ENCODE data around the gene TIMELESS. TPM values are rescaled to one million over a fixed set of nuclear protein-coding genes. Genes with fewer than 3 reads are reported as not detected.

The TIMELESS gene
- polyA plus RNA-seq, 1 donor (not counting 4 experiments of a cell fraction or from before 2014, with no cell fraction given) = 3.5 TPM

DNA sequence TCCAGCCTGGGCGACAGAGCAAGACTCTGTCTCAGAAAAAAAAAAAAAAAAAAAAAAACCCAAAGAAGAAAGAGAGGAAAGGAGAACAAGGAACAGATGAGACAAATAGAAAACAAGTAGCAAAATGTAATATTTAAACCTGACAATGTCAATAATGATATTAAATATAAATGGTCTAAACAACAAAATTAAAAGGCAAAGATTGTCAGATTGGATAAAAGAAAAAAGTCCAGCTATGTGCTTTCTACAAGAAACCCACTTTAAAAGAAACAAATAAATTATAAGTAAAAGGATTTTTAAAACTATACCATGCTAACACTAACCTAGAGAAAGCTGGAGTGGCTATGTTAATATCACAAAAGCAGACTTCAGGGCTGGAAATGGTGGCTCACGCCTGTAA is 56.9 kb downstream of the TIMELESS start:
- FAIRE-seq = no peak
- H3K27ac ChIP-seq (ENCODE audit: control insufficient read depth, insufficient read depth, low read length) = no peak overlapping the region
- H3K79me2 ChIP-seq (ENCODE audit: control insufficient read depth, insufficient read depth, low read length) = no peaks in the 10 kb centered on the region
- no peak overlapping the region for H2AFZ ChIP-seq (ENCODE audit: control insufficient read depth, low read length)
- H3K4me2 ChIP-seq (ENCODE audit: control insufficient read depth, extremely low read depth, insufficient read depth, low read depth, low read length) = no peak overlapping the region
- H3K9me3 ChIP-seq (ENCODE audit: control insufficient read depth, low read depth, low read length) = no peaks in the 10 kb centered on the region
- H3K36me3 ChIP-seq (ENCODE audit: control insufficient read depth in 2 of 2, extremely low read depth in 1 of 2, insufficient read depth in 2 of 2, low read length in 2 of 2) = no peaks in the 10 kb centered on the region
- H3K4me1 ChIP-seq (ENCODE audit: control insufficient read depth, extremely low read depth, insufficient read depth, low read length) = no peaks in the 10 kb centered on the region
- DNase-seq (ENCODE audit: low read depth, low spot score) = no peak
- no peak overlapping the region for H3K9ac ChIP-seq (ENCODE audit: control insufficient read depth, extremely low read depth, insufficient read depth, low read length)
- H3K4me3 ChIP-seq (ENCODE audit: control insufficient read depth in 2 of 3, extremely low read depth in 1 of 3, insufficient read depth in 2 of 3, low read depth in 1 of 3, low read length in 3 of 3) = no peak overlapping the region
- TF ChIP-seq, protein P1, sequence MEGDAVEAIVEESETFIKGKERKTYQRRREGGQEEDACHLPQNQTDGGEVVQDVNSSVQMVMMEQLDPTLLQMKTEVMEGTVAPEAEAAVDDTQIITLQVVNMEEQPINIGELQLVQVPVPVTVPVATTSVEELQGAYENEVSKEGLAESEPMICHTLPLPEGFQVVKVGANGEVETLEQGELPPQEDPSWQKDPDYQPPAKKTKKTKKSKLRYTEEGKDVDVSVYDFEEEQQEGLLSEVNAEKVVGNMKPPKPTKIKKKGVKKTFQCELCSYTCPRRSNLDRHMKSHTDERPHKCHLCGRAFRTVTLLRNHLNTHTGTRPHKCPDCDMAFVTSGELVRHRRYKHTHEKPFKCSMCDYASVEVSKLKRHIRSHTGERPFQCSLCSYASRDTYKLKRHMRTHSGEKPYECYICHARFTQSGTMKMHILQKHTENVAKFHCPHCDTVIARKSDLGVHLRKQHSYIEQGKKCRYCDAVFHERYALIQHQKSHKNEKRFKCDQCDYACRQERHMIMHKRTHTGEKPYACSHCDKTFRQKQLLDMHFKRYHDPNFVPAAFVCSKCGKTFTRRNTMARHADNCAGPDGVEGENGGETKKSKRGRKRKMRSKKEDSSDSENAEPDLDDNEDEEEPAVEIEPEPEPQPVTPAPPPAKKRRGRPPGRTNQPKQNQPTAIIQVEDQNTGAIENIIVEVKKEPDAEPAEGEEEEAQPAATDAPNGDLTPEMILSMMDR (optimal IDR thresholded peaks at IDR 0.05 in 1 of 3, IDR thresholded peaks at IDR 0.05 in 1 of 3, conservative IDR thresholded peaks at IDR 0.05 in 1 of 3; ENCODE audit: extremely low read depth in 1 of 3, insufficient read depth in 2 of 3, low read length in 3 of 3) = no peak
- no peak for TF ChIP-seq EZH2 (IDR thresholded peaks at IDR 0.05; ENCODE audit: low read length)
- no peaks in the 10 kb centered on the region for H3K27me3 ChIP-seq (ENCODE audit: control insufficient read depth, extremely low read depth, insufficient read depth, low read length)
- H3K9me1 ChIP-seq (ENCODE audit: control insufficient read depth, extremely low read depth, insufficient read depth, low read length) = no peaks in the 10 kb centered on the region
- no peaks in the 10 kb centered on the region for H4K20me1 ChIP-seq (ENCODE audit: control insufficient read depth, extremely low read depth, insufficient read depth, low read length)
- dilution Hi-C loops (cut with MboI; ENCODE audit: extremely low pct_ligation_motif_present, low sequenced_read_pairs) = no loop called here

DNA sequence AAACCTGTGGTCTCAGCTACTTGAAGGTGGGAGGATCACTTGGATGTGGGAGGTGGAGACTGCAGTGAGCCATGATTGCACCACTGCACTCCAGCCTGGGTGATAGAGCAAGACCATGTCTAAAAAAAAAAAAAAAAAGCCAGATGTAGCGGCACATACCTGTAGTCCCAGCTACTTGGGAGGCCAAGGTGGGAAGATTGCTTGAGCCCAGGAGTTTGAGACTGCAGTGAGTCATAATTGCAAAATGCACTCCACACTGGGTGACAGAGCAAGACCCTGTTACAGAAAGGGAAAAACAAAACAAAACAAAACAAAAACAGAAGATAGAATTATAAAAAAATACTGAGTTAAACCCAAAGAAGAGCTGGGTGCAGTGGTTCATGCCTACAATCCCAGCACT is 57.5 kb downstream of the TIMELESS start:
- Histone ChIP-seq H3K9ac (ENCODE audit: control insufficient read depth, extremely low read depth, insufficient read depth, low read length) (no peak overlapping the region), H3K4me3 (ENCODE audit: control insufficient read depth in 2 of 3, extremely low read depth in 1 of 3, insufficient read depth in 2 of 3, low read depth in 1 of 3, low read length in 3 of 3) (no peak overlapping the region), H3K36me3 (ENCODE audit: control insufficient read depth in 2 of 2, extremely low read depth in 1 of 2, insufficient read depth in 2 of 2, low read length in 2 of 2) (no peaks in the 10 kb centered on the region), H3K79me2 (ENCODE audit: control insufficient read depth, insufficient read depth, low read length) (no peaks in the 10 kb centered on the region), H3K4me2 (ENCODE audit: control insufficient read depth, extremely low read depth, insufficient read depth, low read depth, low read length) (no peak overlapping the region), H3K27me3 (ENCODE audit: control insufficient read depth, extremely low read depth, insufficient read depth, low read length) (no peaks in the 10 kb centered on the region), H3K27ac (ENCODE audit: control insufficient read depth, insufficient read depth, low read length) (no peak overlapping the region), H3K4me1 (ENCODE audit: control insufficient read depth, extremely low read depth, insufficient read depth, low read length) (no peaks in the 10 kb centered on the region), H2AFZ (ENCODE audit: control insufficient read depth, low read length) (no peak overlapping the region), H3K9me3 (ENCODE audit: control insufficient read depth, low read depth, low read length) (no peaks in the 10 kb centered on the region), H4K20me1 (ENCODE audit: control insufficient read depth, extremely low read depth, insufficient read depth, low read length) (no peaks in the 10 kb centered on the region), H3K9me1 (ENCODE audit: control insufficient read depth, extremely low read depth, insufficient read depth, low read length) (no peaks in the 10 kb centered on the region)
- DNase-seq (ENCODE audit: low read depth, low spot score) = no peak
- dilution Hi-C loops (cut with MboI; ENCODE audit: extremely low pct_ligation_motif_present, low sequenced_read_pairs) = no loop called here
- TF ChIP-seq, protein P1 (optimal IDR thresholded peaks at IDR 0.05 in 1 of 3, IDR thresholded peaks at IDR 0.05 in 1 of 3, conservative IDR thresholded peaks at IDR 0.05 in 1 of 3; ENCODE audit: extremely low read depth in 1 of 3, insufficient read depth in 2 of 3, low read length in 3 of 3) = no peak
- no peak for TF ChIP-seq EZH2 (IDR thresholded peaks at IDR 0.05; ENCODE audit: low read length)
- FAIRE-seq = no peak
